SK-N-SH (cell line): Measurements from ENCODE around the gene FYN. TPM values are rescaled to one million over a fixed set of nuclear protein-coding genes. Genes with fewer than 3 reads are reported as not detected.

ENCODE experiments used
- CTCF ChIA-PET: fragments of 300-600, 350-600 bp; formaldehyde crosslinking; extraction: SDS; loops from one replicate; lab custom pipeline; 2021; lab: Yijun Ruan, JAX
- POLR2A ChIA-PET: fragments of 350-600 bp; sonication (Branson Sonifier 250); formaldehyde crosslinking; extraction: SDS; loops from one replicate; lab custom pipeline; 2020; ENCODE audit warnings: antibody characterized with exemption, inconsistent platforms; lab: Yijun Ruan, JAX
- DNase-seq: peaks from one replicate; pipeline ENCODE4 v3.0.0; 2012
- H2AFZ ChIP-seq: fragments of 200-600 bp; sonication (generic); 2 replicates; pipeline ENCODE4 v1.8.1; 2016; ENCODE audit warnings: antibody characterized with exemption, mild to moderate bottlenecking, low read depth
- H3F3A ChIP-seq: fragments of 200-600 bp; sonication (generic); replicated peaks from 2 replicates; pipeline ENCODE3; 2016; ENCODE audit warnings: antibody characterized with exemption, mild to moderate bottlenecking; ENCODE audit not compliant: insufficient read depth
- H3K27ac ChIP-seq, 2 experiments: fragments of 200-500 bp in 1 of 2; fragments of 200-600 bp in 1 of 2; sonication (Bioruptor generic) in 1 of 2; sonication (generic), shearing (Covaris generic) in 1 of 2; 2 replicates each; pipeline versions ENCODE4 v1.5.1 to v1.6.1; 2014 to 2016; ENCODE audit warnings: low read depth in 2 of 2, inconsistent platforms in 1 of 2, low read length in 1 of 2, mild to moderate bottlenecking in 1 of 2, mixed read lengths in 1 of 2
- H3K27me3 ChIP-seq: fragments of 200-600 bp; sonication (generic), shearing (Covaris generic); 2 replicates; pipeline ENCODE4 v1.6.1; 2016; ENCODE audit warnings: mixed run types; ENCODE audit not compliant: insufficient read depth
- H3K36me3 ChIP-seq, 2 experiments: fragments of 200-500 bp in 1 of 2; fragments of 200-600 bp in 1 of 2; sonication (Bioruptor generic) in 1 of 2; sonication (generic) in 1 of 2; replicated peaks in 1 of 2; 2 replicates each; pipeline versions ENCODE3 to v1.5.1; 2014 to 2016; ENCODE audit warnings: low read length in 1 of 2, mild to moderate bottlenecking in 1 of 2; ENCODE audit not compliant: insufficient read depth in 2 of 2, control insufficient read depth in 1 of 2
- H3K4me1 ChIP-seq, 2 experiments: fragments of 200-500 bp in 1 of 2; fragments of 200-600 bp in 1 of 2; sonication (Bioruptor generic) in 1 of 2; sonication (generic), shearing (Covaris generic) in 1 of 2; 2 replicates each; pipeline versions ENCODE4 v1.5.1 to v1.6.1; 2014 to 2016; ENCODE audit warnings: low read depth in 1 of 2, low read length in 1 of 2, mixed run types in 1 of 2; ENCODE audit not compliant: insufficient read depth in 2 of 2, control insufficient read depth in 1 of 2
- H3K4me2 ChIP-seq: fragments of 200-600 bp; sonication (generic), shearing (Covaris generic); 2 replicates; pipeline ENCODE4 v1.6.1; 2017; ENCODE audit warnings: mixed run types
- H3K4me3 ChIP-seq, 2 experiments: fragments of 200-500 bp in 1 of 2; fragments of 200-600 bp in 1 of 2; sonication (Bioruptor generic) in 1 of 2; sonication (generic), shearing (Covaris generic) in 1 of 2; 2 replicates each; pipeline versions ENCODE4 v1.5.1 to v1.8.1; 2014 to 2016; ENCODE audit warnings: low read depth in 2 of 2, inconsistent platforms in 1 of 2, low read length in 1 of 2, mild to moderate bottlenecking in 1 of 2, mixed read lengths in 1 of 2, moderate library complexity in 1 of 2
- H3K79me2 ChIP-seq: fragments of 200-600 bp; sonication (generic); 2 replicates; pipeline ENCODE4 v1.8.1; 2017; ENCODE audit warnings: mild to moderate bottlenecking; ENCODE audit not compliant: insufficient read depth
- H3K9ac ChIP-seq: fragments of 200-600 bp; sonication (generic); 2 replicates; pipeline ENCODE4 v1.6.1; 2017; ENCODE audit warnings: mixed run types
- H3K9me2 ChIP-seq: fragments of 200-600 bp; sonication (generic); 2 replicates; pipeline ENCODE4 v1.6.1; 2017; ENCODE audit warnings: mixed run types
- H3K9me3 ChIP-seq: fragments of 200-600 bp; sonication (generic); 2 replicates; pipeline ENCODE4 v1.6.1; 2017; ENCODE audit warnings: mixed run types, mild to moderate bottlenecking, moderate library complexity
- H4K20me1 ChIP-seq: fragments of 200-600 bp; sonication (generic); 2 replicates; pipeline ENCODE4 v1.6.1; 2017; ENCODE audit warnings: mild to moderate bottlenecking, mixed run types; ENCODE audit not compliant: insufficient read depth
- CHD2 ChIP-seq: fragments of 150-350 bp; IDR thresholded peaks from 2 replicates; pipeline ENCODE4 v1.6.1; 2018; ENCODE audit warnings: low read length; ENCODE audit not compliant: partially characterized antibody
- FOXJ3 ChIP-seq: sonication (generic); formaldehyde crosslinking; IDR thresholded peaks from 2 replicates; pipeline ENCODE4 v1.5.1; 2020; ENCODE audit warnings: mild to moderate bottlenecking, missing genetic modification reagents
- GABPA ChIP-seq: IDR thresholded peaks from 2 replicates; pipeline ENCODE4 v1.4.0; 2012; ENCODE audit warnings: low read depth, mild to moderate bottlenecking
- JUND ChIP-seq: IDR thresholded peaks from 2 replicates; pipeline ENCODE4 v1.4.0; 2012
- MAX ChIP-seq: IDR thresholded peaks from 2 replicates; pipeline ENCODE4 v1.4.0; 2012; ENCODE audit warnings: low read depth
- MXI1 ChIP-seq: IDR thresholded peaks from 2 replicates; pipeline ENCODE4 v1.6.1; 2012; ENCODE audit warnings: mild to moderate bottlenecking, low read depth, low read length, improper control_type of control experiment
- NRF1 ChIP-seq: IDR thresholded peaks from 2 replicates; pipeline ENCODE4 v1.6.1; 2012; ENCODE audit warnings: low read depth, mild to moderate bottlenecking, low read length
- PBX3 ChIP-seq: IDR thresholded peaks from 2 replicates; pipeline ENCODE4; 2012
- POLR2AphosphoS5 ChIP-seq: IDR thresholded peaks from 2 replicates; pipeline ENCODE4 v1.6.1; 2012; ENCODE audit warnings: low read depth, low read length
- RAD21 ChIP-seq: IDR thresholded peaks from 2 replicates; pipeline ENCODE4 v1.6.1; 2012; ENCODE audit warnings: mild to moderate bottlenecking, low read length
- REST ChIP-seq: IDR thresholded peaks from 2 replicates; pipeline ENCODE4 v1.6.1; 2012; ENCODE audit warnings: mild to moderate bottlenecking, low read depth, low read length, moderate library complexity
- RFX5 ChIP-seq: IDR thresholded peaks from 2 replicates; pipeline ENCODE4 v1.6.1; 2012; ENCODE audit warnings: mild to moderate bottlenecking, improper control_type of control experiment, low read length
- RXRA ChIP-seq: IDR thresholded peaks from 2 replicates; pipeline ENCODE4 v1.4.0; 2012; ENCODE audit warnings: low read depth, mild to moderate bottlenecking, borderline replicate concordance
- SMC3 ChIP-seq: IDR thresholded peaks from 2 replicates; pipeline ENCODE4 v1.6.1; 2012; ENCODE audit warnings: low read depth, low read length, improper control_type of control experiment
- TCF12 ChIP-seq: IDR thresholded peaks from 2 replicates; pipeline ENCODE4 v1.4.0; 2012
- TEAD4 ChIP-seq: IDR thresholded peaks from 2 replicates; pipeline ENCODE4 v1.4.0; 2012; ENCODE audit warnings: mild to moderate bottlenecking, borderline replicate concordance; ENCODE audit not compliant: insufficient read depth
- USF2 ChIP-seq: fragments of 150-350 bp; IDR thresholded peaks from 2 replicates; pipeline ENCODE4 v1.6.1; 2017; ENCODE audit warnings: antibody characterized with exemption, low read length, low read depth, borderline replicate concordance
- ZBTB33 ChIP-seq: IDR thresholded peaks from 2 replicates; pipeline ENCODE4 v1.4.0; 2012; ENCODE audit warnings: low read depth, borderline replicate concordance
- WGBS: methylation state at CpG from one replicate; pipeline ENCODE4 v1.1.6; 2017; ENCODE audit warnings: low lambda C conversion rate; 5-methylcytosine and 5-hydroxymethylcytosine counted together
- polyA plus RNA-seq, 3 experiments: library from polyadenylated mRNA; depleted of rRNA; stranded (reverse); fragments of >200 nt; gene quantifications; 2 replicates each; pipeline ENCODE4 v1.2.3, GENCODE V29; 2012
- TF ChIP-seq, protein P1 (sequence below): fragments of 200-600 bp; sonication (generic); IDR thresholded peaks from 2 replicates; pipeline ENCODE4 v1.6.1; 2017; ENCODE audit warnings: antibody characterized with exemption, mild to moderate bottlenecking, moderate library complexity

Gene FYN
- polyA plus RNA-seq, 1 of the 3 experiments (the other 2 are of a cell fraction), result 31.0 TPM

DNA sequence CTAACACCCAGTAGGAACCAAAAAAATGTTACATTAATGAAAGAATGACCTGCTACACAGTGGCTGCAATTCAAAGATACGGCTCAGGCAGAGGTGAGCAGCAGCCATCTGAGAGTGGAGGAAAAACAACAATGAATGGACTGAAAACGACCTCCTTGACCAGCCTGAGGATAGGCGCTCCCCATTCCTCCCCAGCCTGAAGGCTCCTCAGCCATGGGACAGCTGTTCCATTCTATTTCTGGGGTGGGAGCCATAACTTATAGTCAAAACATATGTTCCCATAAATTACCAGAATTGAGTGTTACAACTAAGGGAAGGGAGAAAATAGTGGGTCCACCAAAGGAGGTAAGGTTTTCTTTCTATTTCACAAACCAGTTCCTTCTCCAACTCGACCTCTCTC lies 27.2 kb downstream of the FYN start:
- peaks cover 29% of the 10 kb centered on the region for H3K79me2 ChIP-seq
- H3K4me1 ChIP-seq, result peaks cover 0 to 24% of the 10 kb centered on the region in 2 experiments; a peak in 1 of 4 replicates
- no peak overlapping the region for H3K4me2 ChIP-seq

DNA sequence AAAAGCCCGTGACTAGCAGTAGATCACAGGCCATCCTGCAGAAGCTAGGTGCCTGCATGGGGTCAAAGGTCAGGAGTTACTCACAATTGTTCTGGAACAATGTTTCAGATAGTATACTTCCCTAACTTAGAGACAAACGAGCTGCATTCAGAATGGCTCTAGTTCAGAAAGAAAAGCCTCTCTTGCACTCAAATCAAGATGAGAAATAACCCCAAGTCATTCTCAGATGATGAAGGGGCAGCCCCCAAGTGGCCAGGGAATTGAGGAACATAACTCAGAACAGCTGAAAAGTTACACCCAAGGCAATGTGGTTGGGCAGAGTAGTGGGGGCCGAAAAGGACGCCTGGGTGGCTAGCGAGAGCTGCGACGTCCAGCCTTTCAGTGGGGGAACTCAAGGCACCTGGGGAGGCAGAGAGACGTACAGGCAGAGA lies 27.8 kb downstream of the FYN start:
- H4K20me1 ChIP-seq, result no peaks in the 10 kb centered on the region; the same call in 1 of the 2 replicates
- H3K9ac ChIP-seq, result no peak overlapping the region
- H3K4me1 ChIP-seq, result peaks cover 0 to 18% of the 10 kb centered on the region in 2 experiments; a peak in 1 of 4 replicates
- H3K9me2 ChIP-seq, result no peaks in the 10 kb centered on the region
- no peaks in the 10 kb centered on the region for H3K27me3 ChIP-seq
- no peaks in the 10 kb centered on the region for H3K9me3 ChIP-seq
- no peak overlapping the region for H3K4me2 ChIP-seq
- POLR2A ChIA-PET, result no interaction called here
- peaks cover 0 to 2% of the 10 kb centered on the region in 2 experiments for H3K36me3 ChIP-seq
- H3K79me2 ChIP-seq, result peaks cover 26% of the 10 kb centered on the region; the same call in 1 of the 2 replicates
- CTCF ChIA-PET, result interaction anchor here (0.5 to 1.0 kb wide), 3 partner anchors 14 to 135 kb away, joined by 3 to 4 read pairs (median 3); no protein-coding TSS in a partner anchor
- no peak overlapping the region for H3K4me3 ChIP-seq
- 96% methylated on average over 8 of the region's 8 CpGs for WGBS
- no peak overlapping the region for H3K27ac ChIP-seq
- no peak overlapping the region for H2AFZ ChIP-seq
- no peaks in the 10 kb centered on the region for H3F3A ChIP-seq
- DNase-seq, result no peak
- TF ChIP-seq MXI1 (no peak), ZBTB33 (no peak), JUND (no peak), FOXJ3 (no peak), REST (no peak), TEAD4 (no peak), SMC3 (no peak), NRF1 (no peak), TCF12 (no peak), USF2 (no peak), PBX3 (no peak), RXRA (no peak), RFX5 (no peak), POLR2AphosphoS5 (no peak), CHD2 (no peak), MAX (no peak)
- TF ChIP-seq, protein P1, sequence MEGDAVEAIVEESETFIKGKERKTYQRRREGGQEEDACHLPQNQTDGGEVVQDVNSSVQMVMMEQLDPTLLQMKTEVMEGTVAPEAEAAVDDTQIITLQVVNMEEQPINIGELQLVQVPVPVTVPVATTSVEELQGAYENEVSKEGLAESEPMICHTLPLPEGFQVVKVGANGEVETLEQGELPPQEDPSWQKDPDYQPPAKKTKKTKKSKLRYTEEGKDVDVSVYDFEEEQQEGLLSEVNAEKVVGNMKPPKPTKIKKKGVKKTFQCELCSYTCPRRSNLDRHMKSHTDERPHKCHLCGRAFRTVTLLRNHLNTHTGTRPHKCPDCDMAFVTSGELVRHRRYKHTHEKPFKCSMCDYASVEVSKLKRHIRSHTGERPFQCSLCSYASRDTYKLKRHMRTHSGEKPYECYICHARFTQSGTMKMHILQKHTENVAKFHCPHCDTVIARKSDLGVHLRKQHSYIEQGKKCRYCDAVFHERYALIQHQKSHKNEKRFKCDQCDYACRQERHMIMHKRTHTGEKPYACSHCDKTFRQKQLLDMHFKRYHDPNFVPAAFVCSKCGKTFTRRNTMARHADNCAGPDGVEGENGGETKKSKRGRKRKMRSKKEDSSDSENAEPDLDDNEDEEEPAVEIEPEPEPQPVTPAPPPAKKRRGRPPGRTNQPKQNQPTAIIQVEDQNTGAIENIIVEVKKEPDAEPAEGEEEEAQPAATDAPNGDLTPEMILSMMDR, result no peak

More for the DNA sequence above, 27.2 kb downstream of the FYN start:
- Histone ChIP-seq H3F3A (no peaks in the 10 kb centered on the region), H3K36me3 (peaks cover 0 to 2% of the 10 kb centered on the region in 2 experiments), H4K20me1 (no peaks in the 10 kb centered on the region; the same call in 1 of the 2 replicates), H3K4me3 (no peak overlapping the region), H2AFZ (no peak overlapping the region), H3K27me3 (no peaks in the 10 kb centered on the region), H3K27ac (no peak overlapping the region), H3K9me2 (no peaks in the 10 kb centered on the region), H3K9me3 (no peaks in the 10 kb centered on the region), H3K9ac (no peak overlapping the region)
- TF ChIP-seq RXRA (no peak), GABPA (no peak), RAD21 (no peak)
- ChIA-PET POLR2A (no interaction called here), CTCF (no interaction called here)
- WGBS, result 91% methylated on average over 4 of the region's 4 CpGs
- DNase-seq, result no peak
